HCT116 (cell line): ENCODE data around the gene TTLL9.

Experiments used
- CTCF ChIP-seq, 3 experiments: fragments of 200-600 bp in 1 of 3; sonication (generic) in 1 of 3; IDR thresholded peaks in 2 of 3; conservative IDR thresholded peaks in 1 of 3; 2 replicates each; pipeline ENCODE4 v1.5.1; 2012 to 2017; ENCODE audit warnings: low read depth in 2 of 3, low read length in 2 of 3, antibody characterized with exemption in 1 of 3, borderline replicate concordance in 1 of 3, control low read depth in 1 of 3, mild to moderate bottlenecking in 1 of 3, mixed read lengths in 1 of 3, mixed run types in 1 of 3, moderate library complexity in 1 of 3; ENCODE audit not compliant: insufficient read depth in 1 of 3
- EZH2 ChIP-seq: fragments of 200-600 bp; sonication (generic); IDR thresholded peaks from 2 replicates; pipeline ENCODE4 v1.6.1; 2017; ENCODE audit warnings: antibody characterized with exemption, mixed run types
- EZH2phosphoT487 ChIP-seq: fragments of 200-600 bp; IDR thresholded peaks from 2 replicates; pipeline ENCODE4 v1.6.1; 2018; ENCODE audit warnings: antibody characterized with exemption, borderline replicate concordance
- JUND ChIP-seq: IDR thresholded peaks from 2 replicates; pipeline ENCODE4 v1.6.1; 2012
- POLR2A ChIP-seq: IDR thresholded peaks from 2 replicates; pipeline ENCODE4 v1.7.0; 2011; ENCODE audit warnings: borderline replicate concordance; ENCODE audit not compliant: insufficient read depth, insufficient read length; ENCODE audit errors: extremely low read depth
- POLR2AphosphoS5 ChIP-seq: IDR thresholded peaks from 2 replicates; pipeline ENCODE4 v1.6.1; 2011; ENCODE audit warnings: mild to moderate bottlenecking, low read depth, low read length, moderate library complexity
- RAD21 ChIP-seq: IDR thresholded peaks from 2 replicates; pipeline ENCODE4 v1.6.1; 2012; ENCODE audit warnings: low read depth, mild to moderate bottlenecking
- SIN3A ChIP-seq: IDR thresholded peaks from 2 replicates; pipeline ENCODE4 v1.6.1; 2012; ENCODE audit warnings: low read depth
- TCF7L2 ChIP-seq: IDR thresholded peaks from 2 replicates; pipeline ENCODE4 v1.7.0; 2011; ENCODE audit warnings: borderline replicate concordance, inconsistent platforms; ENCODE audit not compliant: insufficient read depth, insufficient read length; ENCODE audit errors: extremely low read depth
- TF ChIP-seq, protein P1 (sequence below): IDR thresholded peaks from 2 replicates; pipeline ENCODE4 v1.6.1; 2012
- TF ChIP-seq, protein P2 (sequence below): IDR thresholded peaks from 2 replicates; pipeline ENCODE4 v1.6.1; 2011; ENCODE audit warnings: mild to moderate bottlenecking, low read length, moderate library complexity; ENCODE audit not compliant: insufficient replicate concordance; ENCODE audit errors: extremely low read depth
- TF ChIP-seq, protein P3 (sequence below): IDR thresholded peaks from 2 replicates; pipeline ENCODE4 v1.6.1; 2012; ENCODE audit warnings: low read depth

DNA sequence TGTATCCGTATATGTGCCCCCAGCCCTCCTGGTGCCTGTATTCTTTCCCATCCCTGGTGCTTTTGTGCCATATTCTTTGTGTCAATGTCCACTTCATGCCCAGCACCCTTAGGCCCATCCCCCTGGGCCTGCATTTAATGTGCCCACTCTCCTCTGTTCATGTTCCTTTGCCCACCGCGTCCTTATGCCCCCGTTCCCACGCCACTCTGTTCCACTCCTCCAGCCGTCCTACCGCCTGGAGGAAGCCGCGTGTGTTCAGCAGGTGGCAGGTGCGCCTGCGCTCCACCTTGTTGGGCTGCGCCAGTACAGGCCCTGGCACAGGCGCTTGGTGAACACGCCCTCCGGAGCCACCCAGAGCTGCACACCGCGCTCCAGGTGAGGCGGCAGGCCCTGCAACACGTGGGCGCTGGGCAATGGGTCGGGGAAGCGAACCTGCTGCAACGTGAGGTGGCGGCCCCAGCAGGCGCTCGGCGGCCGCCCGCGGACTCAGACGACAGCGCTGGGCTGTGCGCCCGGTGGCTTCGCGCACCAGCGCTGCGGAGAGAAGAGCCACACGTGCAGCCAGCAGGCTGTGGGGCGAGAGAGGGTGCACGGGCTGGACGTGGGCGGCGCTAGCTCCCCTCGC lies 21.0 kb upstream of the TTLL9 start:
- TF ChIP-seq CTCF (IDR thresholded peaks at IDR 0.05 in 2 of 3, conservative IDR thresholded peaks at IDR 0.05 in 1 of 3; ENCODE audit: borderline replicate concordance in 1 of 3, insufficient read depth in 1 of 3, low read depth in 2 of 3, low read length in 2 of 3): no peak
- no peak for TF ChIP-seq POLR2AphosphoS5
- no peak for TF ChIP-seq POLR2A
- no peak for TF ChIP-seq TCF7L2
- TF ChIP-seq JUND: no peak
- TF ChIP-seq EZH2: no peak
- TF ChIP-seq, protein P1, sequence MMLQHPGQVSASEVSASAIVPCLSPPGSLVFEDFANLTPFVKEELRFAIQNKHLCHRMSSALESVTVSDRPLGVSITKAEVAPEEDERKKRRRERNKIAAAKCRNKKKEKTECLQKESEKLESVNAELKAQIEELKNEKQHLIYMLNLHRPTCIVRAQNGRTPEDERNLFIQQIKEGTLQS: no peak
- TF ChIP-seq, protein P2, sequence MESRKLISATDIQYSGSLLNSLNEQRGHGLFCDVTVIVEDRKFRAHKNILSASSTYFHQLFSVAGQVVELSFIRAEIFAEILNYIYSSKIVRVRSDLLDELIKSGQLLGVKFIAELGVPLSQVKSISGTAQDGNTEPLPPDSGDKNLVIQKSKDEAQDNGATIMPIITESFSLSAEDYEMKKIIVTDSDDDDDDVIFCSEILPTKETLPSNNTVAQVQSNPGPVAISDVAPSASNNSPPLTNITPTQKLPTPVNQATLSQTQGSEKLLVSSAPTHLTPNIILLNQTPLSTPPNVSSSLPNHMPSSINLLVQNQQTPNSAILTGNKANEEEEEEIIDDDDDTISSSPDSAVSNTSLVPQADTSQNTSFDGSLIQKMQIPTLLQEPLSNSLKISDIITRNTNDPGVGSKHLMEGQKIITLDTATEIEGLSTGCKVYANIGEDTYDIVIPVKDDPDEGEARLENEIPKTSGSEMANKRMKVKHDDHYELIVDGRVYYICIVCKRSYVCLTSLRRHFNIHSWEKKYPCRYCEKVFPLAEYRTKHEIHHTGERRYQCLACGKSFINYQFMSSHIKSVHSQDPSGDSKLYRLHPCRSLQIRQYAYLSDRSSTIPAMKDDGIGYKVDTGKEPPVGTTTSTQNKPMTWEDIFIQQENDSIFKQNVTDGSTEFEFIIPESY: no peak
- no peak for TF ChIP-seq EZH2phosphoT487
- TF ChIP-seq, protein P3, sequence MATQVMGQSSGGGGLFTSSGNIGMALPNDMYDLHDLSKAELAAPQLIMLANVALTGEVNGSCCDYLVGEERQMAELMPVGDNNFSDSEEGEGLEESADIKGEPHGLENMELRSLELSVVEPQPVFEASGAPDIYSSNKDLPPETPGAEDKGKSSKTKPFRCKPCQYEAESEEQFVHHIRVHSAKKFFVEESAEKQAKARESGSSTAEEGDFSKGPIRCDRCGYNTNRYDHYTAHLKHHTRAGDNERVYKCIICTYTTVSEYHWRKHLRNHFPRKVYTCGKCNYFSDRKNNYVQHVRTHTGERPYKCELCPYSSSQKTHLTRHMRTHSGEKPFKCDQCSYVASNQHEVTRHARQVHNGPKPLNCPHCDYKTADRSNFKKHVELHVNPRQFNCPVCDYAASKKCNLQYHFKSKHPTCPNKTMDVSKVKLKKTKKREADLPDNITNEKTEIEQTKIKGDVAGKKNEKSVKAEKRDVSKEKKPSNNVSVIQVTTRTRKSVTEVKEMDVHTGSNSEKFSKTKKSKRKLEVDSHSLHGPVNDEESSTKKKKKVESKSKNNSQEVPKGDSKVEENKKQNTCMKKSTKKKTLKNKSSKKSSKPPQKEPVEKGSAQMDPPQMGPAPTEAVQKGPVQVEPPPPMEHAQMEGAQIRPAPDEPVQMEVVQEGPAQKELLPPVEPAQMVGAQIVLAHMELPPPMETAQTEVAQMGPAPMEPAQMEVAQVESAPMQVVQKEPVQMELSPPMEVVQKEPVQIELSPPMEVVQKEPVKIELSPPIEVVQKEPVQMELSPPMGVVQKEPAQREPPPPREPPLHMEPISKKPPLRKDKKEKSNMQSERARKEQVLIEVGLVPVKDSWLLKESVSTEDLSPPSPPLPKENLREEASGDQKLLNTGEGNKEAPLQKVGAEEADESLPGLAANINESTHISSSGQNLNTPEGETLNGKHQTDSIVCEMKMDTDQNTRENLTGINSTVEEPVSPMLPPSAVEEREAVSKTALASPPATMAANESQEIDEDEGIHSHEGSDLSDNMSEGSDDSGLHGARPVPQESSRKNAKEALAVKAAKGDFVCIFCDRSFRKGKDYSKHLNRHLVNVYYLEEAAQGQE: no peak
- TF ChIP-seq SIN3A: no peak
- no peak for TF ChIP-seq RAD21
